ENCODE data around the gene DNASE1L1. TPM values are rescaled to one million over a fixed set of nuclear protein-coding genes. Genes with fewer than 3 reads are reported as not detected.
A peak's percentile ranks its signal among the peaks of the same experiment; 100 is the strongest.
"Not testable (repeated sequence)": the region's sequence is repeated elsewhere in the genome, so short reads cannot be mapped to it uniquely, and the experiment has no call there.

The DNASE1L1 gene
- total RNA-seq, 1 experiment from 2014 or later, result 45.8 TPM

DNA sequence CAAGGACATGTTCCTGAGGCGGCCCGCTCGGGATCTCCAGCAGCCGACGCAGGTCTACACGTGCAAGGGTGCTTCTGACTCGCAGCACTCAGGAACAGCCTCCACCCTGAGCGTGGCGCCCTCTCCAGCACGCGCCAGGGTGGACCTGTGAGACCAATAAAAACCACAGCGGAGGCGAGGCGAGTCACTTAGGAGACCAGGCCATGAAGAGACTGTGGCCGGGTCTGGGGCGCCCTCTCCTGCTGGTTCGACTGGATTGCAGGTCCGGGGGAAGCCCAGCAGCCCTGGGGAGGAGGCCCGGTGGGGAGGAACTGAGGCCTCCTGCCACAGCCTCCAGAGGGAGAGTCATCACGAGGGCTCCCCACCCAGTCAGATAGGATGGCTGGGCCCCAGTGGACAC is 21.0 kb downstream of the DNASE1L1 start:
- not testable (repeated sequence) for DNase-seq (ENCODE audit: extremely low read depth, low read depth)

DNA sequence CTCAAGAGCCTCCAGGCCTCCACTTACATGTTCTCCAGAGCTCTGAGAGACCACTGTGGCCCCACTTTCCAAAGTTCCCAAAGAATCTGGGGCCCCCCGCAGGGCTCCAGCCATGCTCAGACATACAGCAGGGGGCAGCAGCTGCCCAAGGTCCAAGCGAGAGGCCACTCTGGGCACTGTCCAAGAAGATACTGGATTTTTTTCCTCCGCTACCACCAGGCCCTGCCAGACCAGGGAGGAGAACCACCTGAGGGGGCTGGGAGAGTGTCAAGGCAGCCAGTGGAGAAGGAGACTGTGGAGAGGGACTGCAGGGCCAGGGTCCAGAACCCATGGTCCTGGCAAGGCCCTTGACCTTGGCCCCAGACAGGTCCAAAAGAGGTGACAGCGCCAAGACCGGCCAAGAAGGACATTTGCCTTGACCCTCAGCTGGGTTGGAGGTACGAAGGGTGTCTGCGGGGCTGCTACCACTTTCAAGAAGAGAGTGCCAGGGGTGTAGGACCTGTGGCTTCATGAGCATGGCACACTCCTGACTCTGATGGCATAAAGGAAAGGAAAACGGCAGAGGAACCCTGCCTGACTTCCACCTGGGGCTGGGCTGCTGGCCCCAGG is 24.7 kb downstream of the DNASE1L1 start:
- no peak for DNase-seq (ENCODE audit: extremely low read depth, low read depth)

DNA sequence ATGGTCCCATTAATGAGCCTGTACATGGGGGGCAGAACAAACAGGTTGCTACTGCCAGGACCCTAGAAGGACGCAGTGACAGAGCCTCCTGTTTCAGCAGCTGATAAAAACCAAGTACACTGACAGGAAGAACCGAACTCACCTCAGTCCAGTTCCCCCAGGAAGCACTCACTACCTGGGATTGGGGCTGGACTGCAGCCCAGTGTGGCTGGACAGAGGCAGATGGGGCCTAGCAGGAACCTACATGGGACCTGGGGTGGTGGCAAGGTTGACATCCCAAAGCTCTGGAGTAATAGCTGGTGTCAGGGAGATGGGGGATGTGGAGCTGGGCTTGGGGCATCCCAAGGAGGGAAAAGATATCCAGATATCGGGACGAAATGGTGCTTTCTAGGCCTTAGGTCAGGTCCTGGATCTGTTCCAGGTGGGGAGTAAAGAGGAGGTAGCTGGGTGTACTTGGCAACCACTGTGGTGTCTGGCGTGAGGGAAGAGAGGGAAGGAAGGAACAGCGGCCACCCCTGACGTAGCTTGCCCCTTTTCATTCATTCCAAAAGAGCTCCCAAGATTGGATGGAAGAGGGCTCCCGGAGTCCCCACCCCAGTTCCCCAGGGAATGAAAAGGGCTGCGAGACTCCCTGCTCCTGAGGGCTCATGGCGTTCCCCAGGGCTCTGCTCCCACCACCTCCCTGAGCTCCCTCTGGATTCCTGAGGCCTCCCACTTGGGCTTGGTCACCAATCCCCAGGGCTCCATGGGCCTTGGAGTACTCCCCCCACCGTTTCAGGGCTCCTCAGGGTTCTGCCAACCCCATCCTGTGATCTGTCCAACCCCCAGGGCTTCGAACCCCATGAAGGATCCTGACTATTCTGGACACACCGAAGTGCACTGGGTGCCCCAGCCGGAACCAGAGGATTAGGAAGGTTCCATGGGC is 25.4 kb downstream of the DNASE1L1 start:
- no peak for DNase-seq (ENCODE audit: extremely low read depth, low read depth)

DNA sequence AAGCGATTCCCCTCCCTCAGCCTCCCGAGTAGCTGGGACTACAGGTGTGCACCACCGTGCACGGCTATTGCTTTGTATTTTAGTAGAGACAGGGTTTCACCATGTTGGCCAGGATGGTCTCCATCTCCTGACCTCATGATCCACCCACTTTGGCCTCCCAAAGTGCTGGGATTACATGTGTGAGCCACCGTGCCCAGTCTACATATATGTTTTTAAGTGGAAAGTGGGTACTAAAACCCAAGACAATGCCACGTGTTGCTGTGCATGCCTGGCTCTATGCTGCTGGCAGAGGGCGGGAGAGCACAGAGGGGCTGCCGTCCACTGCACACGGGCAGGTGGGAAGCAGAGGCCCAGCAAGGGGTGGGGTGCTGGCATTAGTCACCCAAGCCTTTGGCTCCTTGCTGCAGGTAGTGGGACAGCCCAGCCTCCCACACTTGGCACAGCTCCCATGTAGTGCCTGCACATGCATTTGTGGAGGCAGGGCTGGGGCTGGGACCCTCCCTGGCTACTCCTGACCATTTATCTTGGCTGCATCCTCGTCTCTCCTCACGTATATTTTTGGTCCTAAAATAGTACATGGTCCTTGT is 26.5 kb downstream of the DNASE1L1 start:
- DNase-seq (ENCODE audit: extremely low read depth, low read depth), result no peak

DNA sequence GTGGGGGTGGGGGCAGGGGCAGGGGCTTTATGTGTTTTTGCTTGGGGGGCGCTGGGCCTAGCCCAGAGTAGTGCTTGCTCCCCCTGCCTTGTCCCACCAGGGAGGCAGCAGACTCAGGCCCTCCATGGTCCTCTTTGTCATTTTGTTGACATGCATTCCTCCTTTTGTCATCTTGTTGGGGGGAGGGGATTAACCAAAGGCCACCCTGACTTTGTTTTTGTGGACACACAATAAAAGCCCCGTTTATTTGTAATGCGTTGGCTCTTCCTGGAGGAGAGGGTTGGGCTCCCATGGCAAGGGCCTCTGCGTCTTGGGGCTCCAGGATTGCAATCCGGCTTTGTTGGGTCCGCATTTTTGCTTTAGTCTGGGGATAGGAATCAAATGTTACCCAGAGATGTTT is 27.8 kb downstream of the DNASE1L1 start:
- DNase-seq (ENCODE audit: extremely low read depth, low read depth), result no peak

DNA sequence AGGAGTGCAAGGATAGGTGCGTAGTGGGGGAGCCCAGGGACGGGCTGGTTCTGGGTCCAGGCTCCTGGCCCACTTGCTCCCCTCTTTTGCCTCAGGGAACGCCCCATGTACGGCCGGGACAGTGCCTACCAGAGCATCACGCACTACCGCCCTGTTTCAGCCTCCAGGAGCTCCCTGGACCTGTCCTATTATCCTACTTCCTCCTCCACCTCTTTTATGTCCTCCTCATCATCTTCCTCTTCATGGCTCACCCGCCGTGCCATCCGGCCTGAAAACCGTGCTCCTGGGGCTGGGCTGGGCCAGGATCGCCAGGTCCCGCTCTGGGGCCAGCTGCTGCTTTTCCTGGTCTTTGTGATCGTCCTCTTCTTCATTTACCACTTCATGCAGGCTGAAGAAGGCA is 28.3 kb downstream of the DNASE1L1 start:
- DNase-seq (ENCODE audit: extremely low read depth, low read depth), result no peak

DNA sequence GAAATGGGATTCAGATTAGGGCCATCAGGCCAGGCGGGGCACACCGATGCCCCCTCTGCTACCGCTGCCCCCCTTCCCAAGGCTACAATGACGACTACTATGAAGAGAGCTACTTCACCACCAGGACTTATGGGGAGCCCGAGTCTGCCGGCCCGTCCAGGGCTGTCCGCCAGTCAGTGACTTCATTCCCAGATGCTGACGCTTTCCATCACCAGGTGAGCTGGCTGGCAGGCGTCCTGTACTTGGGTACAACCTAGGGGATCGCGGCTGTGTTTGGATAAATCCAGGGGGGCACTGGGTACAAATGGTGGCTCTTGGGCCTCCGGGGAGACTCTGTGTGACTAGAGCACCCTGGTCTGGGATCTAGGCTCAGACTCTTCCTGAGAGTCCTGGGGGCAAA is 28.9 kb downstream of the DNASE1L1 start:
- no peak for DNase-seq (ENCODE audit: extremely low read depth, low read depth)

DNA sequence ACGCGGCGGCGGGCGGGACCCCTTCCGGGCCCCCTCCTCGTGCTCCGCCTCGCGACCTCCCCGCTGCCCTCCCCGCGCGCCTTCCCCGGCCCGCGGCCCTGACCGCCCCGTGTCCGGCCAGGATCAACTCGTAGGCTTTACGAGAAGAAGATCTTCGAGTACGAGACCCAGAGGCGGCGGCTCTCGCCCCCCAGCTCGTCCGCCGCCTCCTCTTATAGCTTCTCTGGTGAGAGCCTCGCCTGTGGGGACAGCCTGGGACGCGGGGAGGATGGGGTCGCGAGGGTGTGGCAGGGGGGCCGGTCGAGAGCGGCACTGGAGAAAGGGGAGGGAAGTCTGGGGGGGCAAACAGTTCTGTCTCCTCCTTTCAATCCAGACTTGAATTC is 29.5 kb downstream of the DNASE1L1 start:
- no peak for DNase-seq (ENCODE audit: extremely low read depth, low read depth)

DNA sequence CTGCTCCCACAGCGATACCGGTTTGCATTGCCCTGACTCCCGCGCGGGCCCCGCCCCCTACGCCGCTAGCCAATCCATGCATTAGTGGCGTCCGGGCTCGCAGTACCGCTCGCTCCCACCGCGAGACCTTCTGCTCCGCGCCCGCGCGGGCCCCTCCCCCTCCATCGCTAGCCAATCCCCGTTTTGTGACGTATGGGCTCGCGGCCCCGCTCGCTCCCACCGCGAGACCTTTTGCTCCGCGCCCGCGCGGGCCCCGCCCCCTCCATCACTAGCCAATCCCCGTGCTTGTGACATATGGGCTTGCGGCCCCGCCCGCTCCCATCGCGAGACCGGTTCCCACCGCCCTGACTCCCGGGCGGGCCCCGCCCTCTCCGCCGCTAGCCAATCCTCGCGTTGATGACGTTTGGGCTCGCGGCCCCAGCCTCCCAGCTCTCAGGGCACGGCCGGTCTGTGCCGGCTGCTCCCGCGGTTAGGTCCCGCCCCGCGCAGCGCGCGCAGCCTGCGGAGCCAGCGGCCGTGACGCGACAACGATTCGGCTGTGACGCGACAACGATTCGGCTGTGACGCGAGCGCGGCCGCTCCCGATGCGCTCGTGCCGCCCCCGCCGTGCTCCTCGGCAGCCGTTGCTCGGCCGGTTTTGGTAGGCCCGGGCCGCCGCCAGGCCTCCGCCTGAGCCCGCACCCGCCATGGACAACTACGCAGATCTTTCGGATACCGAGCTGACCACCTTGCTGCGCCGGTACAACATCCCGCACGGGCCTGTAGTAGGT is 30.1 kb downstream of the DNASE1L1 start, which contains the start of gene EMD:
TSS of gene EMD (plus strand) at position 497 of the 770 bp plus-strand sequence. CDS start at position 687, 190 bp downstream.
- peak; percentile 98 for DNase-seq (ENCODE audit: extremely low read depth, low read depth)

DNA sequence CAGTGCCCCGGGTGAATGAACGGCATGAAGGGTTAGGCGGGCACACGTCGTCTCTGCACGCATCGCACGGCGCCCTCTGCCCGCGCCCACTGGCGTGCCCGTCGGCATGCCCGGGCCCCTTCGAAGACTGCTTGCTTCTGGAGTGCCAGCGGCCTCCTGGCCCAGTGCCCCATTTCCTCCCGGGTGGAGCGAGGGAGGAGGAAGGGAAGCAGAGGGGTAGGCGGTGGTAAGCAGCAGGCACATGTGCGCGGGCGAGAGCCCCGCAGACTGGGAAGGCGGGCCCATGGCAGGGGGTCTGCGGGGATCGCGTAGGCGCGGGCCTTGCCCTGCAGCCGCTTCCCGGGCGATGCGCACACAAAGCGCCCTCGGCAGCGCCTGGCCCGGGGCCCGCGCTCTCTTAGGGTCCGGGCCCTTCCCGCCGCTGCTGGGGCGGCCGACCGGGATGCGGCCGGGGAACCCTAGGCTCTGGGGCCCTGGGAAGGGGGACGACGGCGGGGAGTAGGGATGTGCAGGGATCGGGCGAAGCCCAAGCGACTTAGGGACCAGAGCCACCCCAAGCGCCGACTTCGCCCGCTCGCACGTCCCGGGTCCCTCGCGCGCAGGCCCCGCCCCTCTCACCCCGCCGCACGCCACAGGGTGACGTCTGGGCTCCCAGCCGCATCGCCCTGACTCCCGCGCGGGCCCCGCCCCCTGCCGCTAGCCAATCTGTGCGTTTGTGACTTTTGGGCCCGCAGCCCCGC is 30.8 kb downstream of the DNASE1L1 start:
- DNase-seq (ENCODE audit: extremely low read depth, low read depth), result no peak

DNA sequence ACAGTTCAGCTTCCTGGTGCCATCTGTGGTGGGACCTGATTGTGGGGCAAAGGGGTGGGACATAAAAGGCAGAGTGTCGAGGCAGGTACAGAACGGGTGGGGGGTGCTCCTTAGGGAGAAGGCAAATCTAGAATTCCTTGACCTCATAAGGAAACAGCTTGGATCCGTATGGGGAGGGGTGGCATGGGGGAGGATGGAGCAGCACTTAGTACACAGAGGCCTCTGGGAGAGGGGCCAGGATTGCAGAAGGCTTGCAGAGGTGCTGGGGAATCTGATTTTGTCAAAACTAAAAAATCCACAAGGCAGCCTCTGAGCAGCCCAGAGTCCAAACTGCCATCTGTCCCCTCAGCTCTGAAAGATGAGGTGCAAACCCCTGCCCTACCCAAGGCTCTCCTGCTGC is 32.3 kb downstream of the DNASE1L1 start:
- DNase-seq (ENCODE audit: extremely low read depth, low read depth), result no peak

DNA sequence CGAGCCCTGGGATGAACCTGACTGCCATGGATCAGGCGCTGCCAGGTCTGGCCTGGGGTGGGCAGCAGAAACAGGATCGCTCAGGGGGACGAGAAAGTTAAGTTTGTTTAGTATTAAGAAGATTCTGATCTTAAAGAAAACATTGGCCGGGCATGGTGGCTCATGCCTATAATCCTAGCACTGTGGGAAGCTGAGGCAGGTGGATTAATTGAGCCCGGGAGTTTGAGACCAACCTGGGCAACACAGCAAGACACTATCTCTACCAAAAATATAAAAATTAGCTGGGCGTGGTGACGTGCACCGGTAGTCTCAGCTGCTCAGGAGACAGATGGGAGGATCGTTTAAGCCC is 33.9 kb downstream of the DNASE1L1 start:
- DNase-seq (ENCODE audit: extremely low read depth, low read depth), result no peak

DNA sequence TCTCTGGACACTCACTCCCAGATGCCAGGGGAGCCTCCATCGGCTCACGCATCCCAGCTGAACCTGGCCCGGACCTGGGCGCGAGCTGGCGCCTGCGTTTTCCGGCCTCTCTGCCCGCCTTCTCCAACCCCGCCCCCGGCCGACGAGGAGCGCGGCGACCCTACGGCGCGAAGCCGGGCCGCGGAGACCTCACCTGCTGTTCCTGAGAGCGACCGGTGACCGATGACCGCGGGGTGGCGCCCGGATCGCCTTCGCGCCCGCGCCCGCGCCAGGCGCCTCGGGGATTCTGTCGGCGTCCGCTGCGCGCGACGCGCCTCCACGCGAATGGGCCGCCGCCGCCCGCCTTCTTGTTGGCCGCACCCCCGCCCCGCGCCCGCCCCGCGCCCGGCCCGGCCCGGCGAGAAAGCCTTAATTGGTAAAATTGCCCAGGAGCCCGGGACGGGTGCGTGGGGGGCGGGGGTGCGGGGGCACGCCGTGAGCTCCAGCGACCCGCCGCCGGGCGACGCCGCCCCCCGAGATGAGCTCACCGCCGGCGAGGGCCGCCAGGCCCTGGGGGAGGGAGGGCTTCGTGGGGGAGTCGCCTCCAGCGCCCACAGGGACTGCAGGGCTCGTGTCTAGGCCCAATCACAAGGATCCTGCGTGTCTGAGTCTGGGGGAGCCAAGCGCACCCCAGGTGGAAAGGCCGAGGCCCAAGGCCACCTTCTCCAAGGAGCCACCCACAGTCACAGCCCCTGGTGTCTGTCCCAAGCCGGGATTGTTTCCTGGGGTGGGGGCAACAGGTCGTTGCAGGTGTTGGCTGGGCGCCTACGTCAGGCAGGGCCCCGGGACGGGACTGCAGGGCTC is 34.5 kb downstream of the DNASE1L1 start, which contains the start of gene FLNA:
TSS of gene FLNA (minus strand) at position 322 of the 843 bp plus-strand sequence. CDS start 3,389 bp downstream, outside the sequence.
- DNase-seq (ENCODE audit: extremely low read depth, low read depth), result no peak

DNA sequence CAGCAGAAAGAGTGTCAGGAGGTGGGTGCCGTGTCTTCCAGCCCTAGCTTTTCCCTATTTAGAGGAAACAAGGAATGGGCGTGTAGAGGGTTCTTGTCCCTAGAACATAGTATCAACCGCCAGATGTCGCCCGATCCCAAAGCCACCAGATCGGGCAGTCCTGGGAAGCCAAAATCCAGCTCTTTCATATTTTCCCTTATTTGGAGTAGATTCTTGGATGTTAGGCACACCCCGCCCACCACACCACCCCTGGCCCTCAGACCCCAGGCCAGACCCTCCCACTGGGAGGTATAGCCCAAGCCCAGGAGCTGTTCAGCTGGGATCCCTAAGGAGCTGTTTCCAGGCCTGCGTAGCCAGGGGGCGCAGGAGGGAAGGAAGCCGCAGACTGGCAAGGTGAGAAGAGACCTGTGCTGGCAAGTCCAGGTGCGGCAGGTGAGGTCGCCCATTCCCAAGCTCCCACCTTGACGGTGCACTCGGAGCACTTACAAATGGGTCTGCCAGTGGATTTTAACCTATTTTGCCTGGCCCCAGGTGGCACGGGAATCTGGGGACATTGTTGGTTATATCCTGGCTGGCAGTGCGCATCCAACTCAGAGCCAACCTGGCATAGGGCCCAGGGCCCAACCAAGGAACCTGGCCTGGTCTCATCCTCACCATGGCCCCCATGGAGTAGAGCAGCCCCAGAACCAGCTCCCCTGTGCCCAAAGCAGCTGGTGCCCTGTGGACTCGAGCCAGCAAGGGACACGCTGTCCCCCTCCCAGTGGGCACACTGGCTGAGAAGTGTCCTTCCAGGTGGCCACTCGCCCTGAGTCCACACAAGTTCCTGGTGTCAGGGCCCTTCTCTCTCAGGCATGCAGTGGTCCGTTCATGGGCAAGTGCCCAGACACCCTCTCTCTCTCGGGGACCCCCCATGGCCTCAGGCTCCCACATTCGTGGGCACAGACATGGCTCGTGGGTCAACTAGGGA is 35.4 kb downstream of the DNASE1L1 start:
- DNase-seq (ENCODE audit: extremely low read depth, low read depth), result peak; percentile 58

DNA sequence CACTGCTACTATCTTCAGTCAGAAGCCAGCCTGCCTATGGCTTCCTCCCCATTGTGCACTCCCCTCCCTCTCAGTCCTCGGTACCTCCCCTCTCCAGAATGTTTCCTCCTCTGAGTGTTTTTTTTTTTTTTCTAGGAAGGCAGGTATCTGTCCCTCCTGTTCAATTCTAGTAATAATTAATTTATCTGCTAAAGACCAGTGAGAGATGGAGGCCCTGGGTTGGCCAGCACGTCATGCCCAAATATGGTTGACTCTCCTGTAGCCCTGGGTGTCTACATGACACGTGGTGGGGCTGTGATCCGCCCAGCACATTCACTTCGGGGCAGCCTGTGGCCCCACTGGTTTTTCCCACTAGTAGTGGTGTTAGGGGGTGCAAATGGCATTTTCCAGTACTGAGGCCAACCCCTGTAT is 36.4 kb downstream of the DNASE1L1 start:
- no peak for DNase-seq (ENCODE audit: extremely low read depth, low read depth)

DNA sequence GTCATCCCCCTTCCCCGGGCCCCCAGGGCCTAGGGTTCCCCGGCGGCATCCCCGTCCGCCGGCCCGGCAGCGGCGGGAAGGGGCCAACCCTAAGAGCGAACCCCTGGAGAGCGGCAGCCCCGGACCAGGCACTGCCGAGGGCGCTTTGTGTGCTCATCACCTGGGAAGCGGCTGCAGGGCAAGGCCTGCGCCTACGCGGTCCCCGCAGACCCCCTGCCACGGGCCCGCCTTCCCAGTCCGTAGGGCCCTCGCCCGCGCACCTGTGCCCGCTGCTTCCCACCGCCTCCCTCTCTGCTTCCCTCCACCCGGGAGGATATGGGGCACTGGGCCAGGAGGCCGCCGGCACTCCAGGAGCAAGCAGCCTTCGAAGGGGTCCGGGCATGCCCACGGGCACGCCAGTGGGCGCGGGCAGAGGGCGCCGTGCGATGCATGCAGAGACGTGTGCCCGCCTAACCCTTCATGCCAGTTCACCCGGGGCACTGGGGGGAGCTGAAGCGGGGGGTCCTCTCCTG is 37.2 kb downstream of the DNASE1L1 start:
- no peak for DNase-seq (ENCODE audit: extremely low read depth, low read depth)

DNA sequence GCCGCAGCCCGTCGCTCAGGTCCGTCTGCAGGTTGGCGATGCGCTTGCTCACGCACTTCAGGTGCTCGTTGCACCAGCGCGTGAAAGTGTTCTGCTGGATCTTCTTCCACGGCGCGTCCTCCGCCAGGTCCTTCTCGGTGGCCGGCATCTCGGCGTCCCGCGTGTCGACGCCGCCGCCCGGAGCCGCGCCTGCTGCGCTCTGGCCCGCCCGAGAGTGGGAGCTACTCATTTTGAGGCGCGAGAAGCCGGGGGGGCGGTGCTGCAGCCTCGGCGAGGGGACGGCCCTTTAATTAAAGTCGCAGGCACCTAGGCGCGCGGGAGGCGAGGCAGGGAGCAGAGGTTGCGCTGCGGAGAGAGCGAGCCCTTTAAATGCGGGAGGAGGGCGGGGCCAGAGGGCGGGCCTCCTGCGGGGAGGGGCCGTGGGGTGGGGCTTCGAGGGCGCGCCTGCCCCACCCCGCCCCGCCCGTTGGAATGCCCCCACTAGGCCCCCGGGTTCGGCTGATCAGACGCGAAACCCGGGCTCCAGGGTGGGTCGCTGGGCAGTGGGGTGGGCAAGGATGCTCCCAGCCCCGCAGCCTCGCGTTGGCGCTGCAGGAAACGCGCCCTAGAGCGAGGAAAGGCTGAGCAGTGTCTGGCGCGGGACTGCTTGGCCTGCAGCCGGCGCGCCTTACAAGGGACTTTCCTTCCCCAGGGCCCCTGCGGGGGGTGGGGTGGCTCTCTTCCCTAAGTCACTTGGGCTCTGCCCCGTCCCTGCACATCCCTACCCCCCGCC is 37.9 kb downstream of the DNASE1L1 start:
- DNase-seq (ENCODE audit: extremely low read depth, low read depth), result peak; percentile 95

All from NCI-H460 (cell line).